Mucosa of stomach (tissue), 1 donor: ENCODE results near the gene TRPC4AP.
"Not testable (repeated sequence)": the region's sequence is repeated elsewhere in the genome, so short reads cannot be mapped to it uniquely, and the experiment has no call there.

ENCODE experiments used
- H3K27me3 ChIP-seq: one replicate; pipeline ENCODE4 v1.7.0; 2013; ENCODE audit warnings: mild to moderate bottlenecking, low read length; ENCODE audit not compliant: control insufficient read depth, insufficient read depth
- H3K36me3 ChIP-seq: one replicate; pipeline ENCODE4 v1.7.0; 2013; ENCODE audit warnings: low read length; ENCODE audit not compliant: control insufficient read depth, insufficient read depth
- H3K4me1 ChIP-seq: one replicate; pipeline ENCODE4 v1.7.0; 2013; ENCODE audit warnings: mild to moderate bottlenecking, low read length; ENCODE audit not compliant: control insufficient read depth, insufficient read depth
- H3K4me3 ChIP-seq: one replicate; pipeline ENCODE4 v1.7.0; 2013; ENCODE audit warnings: low read length
- H3K9ac ChIP-seq: one replicate; pipeline ENCODE4 v1.7.0; 2013; ENCODE audit warnings: mild to moderate bottlenecking, low read length, moderate library complexity
- H3K9me3 ChIP-seq: one replicate; pipeline ENCODE4 v1.7.0; 2013; ENCODE audit warnings: mild to moderate bottlenecking, low read length, moderate library complexity; ENCODE audit not compliant: control insufficient read depth
- donor health status: Pancreatic carcinoma.

The TRPC4AP gene

GRCh38 chr20:35066194-35066593 lies 26.4 kb downstream of the TRPC4AP start:
- H3K36me3 ChIP-seq: peaks cover 4% of the 10 kb centered on the region
- H3K4me3 ChIP-seq: no peak overlapping the region
- H3K4me1 ChIP-seq: no peaks in the 10 kb centered on the region

GRCh38 chr20:35065181-35065580 lies 27.4 kb downstream of the TRPC4AP start:
- Histone ChIP-seq H3K27me3 (no peaks in the 10 kb centered on the region), H3K36me3 (peaks cover 4% of the 10 kb centered on the region), H3K9me3 (no peaks in the 10 kb centered on the region), H3K9ac (no peak overlapping the region), H3K4me3 (no peak overlapping the region), H3K4me1 (no peaks in the 10 kb centered on the region)

More at GRCh38 chr20:35066194-35066593, 26.4 kb downstream of the TRPC4AP start:
- Histone ChIP-seq H3K9ac (no peak overlapping the region), H3K27me3 (no peaks in the 10 kb centered on the region), H3K9me3 (no peaks in the 10 kb centered on the region)

- peaks cover 2% of the 10 kb centered on the region for H3K36me3 ChIP-seq
- no peak overlapping the region for H3K9ac ChIP-seq
- no peak overlapping the region for H3K4me3 ChIP-seq
- H3K27me3 ChIP-seq: no peaks in the 10 kb centered on the region
- no peaks in the 10 kb centered on the region for H3K4me1 ChIP-seq
- no peaks in the 10 kb centered on the region for H3K9me3 ChIP-seq
These were observed 29.4 kb downstream of the TRPC4AP start for GRCh38 chr20:35063168-35063567.

GRCh38 chr20:35062478-35062877 lies 30.1 kb downstream of the TRPC4AP start:
- Histone ChIP-seq H3K9me3 (no peaks in the 10 kb centered on the region), H3K9ac (no peak overlapping the region), H3K4me1 (no peaks in the 10 kb centered on the region), H3K36me3 (no peaks in the 10 kb centered on the region), H3K27me3 (no peaks in the 10 kb centered on the region), H3K4me3 (no peak overlapping the region)

- Histone ChIP-seq H3K4me3 (no peak overlapping the region), H3K9ac (no peak overlapping the region), H3K27me3 (no peaks in the 10 kb centered on the region), H3K36me3 (no peaks in the 10 kb centered on the region), H3K9me3 (no peaks in the 10 kb centered on the region), H3K4me1 (no peaks in the 10 kb centered on the region)
These were observed 32.4 kb downstream of the TRPC4AP start for GRCh38 chr20:35060168-35060567.

GRCh38 chr20:35059612-35060011 lies 33.0 kb downstream of the TRPC4AP start:
- Histone ChIP-seq H3K9ac (no peak overlapping the region), H3K4me3 (no peak overlapping the region), H3K9me3 (no peaks in the 10 kb centered on the region), H3K27me3 (no peaks in the 10 kb centered on the region), H3K4me1 (no peaks in the 10 kb centered on the region), H3K36me3 (no peaks in the 10 kb centered on the region)

- Histone ChIP-seq H3K4me3 (no peak overlapping the region), H3K9ac (no peak overlapping the region), H3K9me3 (no peaks in the 10 kb centered on the region), H3K27me3 (no peaks in the 10 kb centered on the region), H3K4me1 (no peaks in the 10 kb centered on the region), H3K36me3 (no peaks in the 10 kb centered on the region)
These were observed 33.5 kb downstream of the TRPC4AP start for GRCh38 chr20:35059110-35059509.

- Histone ChIP-seq H3K27me3 (no peaks in the 10 kb centered on the region), H3K4me3 (no peak overlapping the region), H3K9me3 (no peaks in the 10 kb centered on the region), H3K9ac (no peak overlapping the region), H3K36me3 (no peaks in the 10 kb centered on the region), H3K4me1 (no peaks in the 10 kb centered on the region)
These were observed 36.9 kb downstream of the TRPC4AP start for GRCh38 chr20:35055445-35056276.

GRCh38 chr20:35054814-35055213 lies 37.8 kb downstream of the TRPC4AP start:
- no peaks in the 10 kb centered on the region for H3K27me3 ChIP-seq
- no peak overlapping the region for H3K9ac ChIP-seq

GRCh38 chr20:35052616-35053015 lies 40.0 kb downstream of the TRPC4AP start:
- H3K4me3 ChIP-seq, H3K4me1 ChIP-seq, H3K9ac ChIP-seq, H3K27me3 ChIP-seq, H3K9me3 ChIP-seq, H3K36me3 ChIP-seq: not testable (repeated sequence)

More at GRCh38 chr20:35054814-35055213, 37.8 kb downstream of the TRPC4AP start:
- Histone ChIP-seq H3K36me3 (no peaks in the 10 kb centered on the region), H3K9me3 (no peaks in the 10 kb centered on the region), H3K4me3 (no peak overlapping the region), H3K4me1 (no peaks in the 10 kb centered on the region)

GRCh38 chr20:35049776-35050352 lies 42.7 kb downstream of the TRPC4AP start:
- Histone ChIP-seq H3K4me3 (no peak overlapping the region), H3K27me3 (no peaks in the 10 kb centered on the region), H3K4me1 (no peaks in the 10 kb centered on the region), H3K9me3 (no peaks in the 10 kb centered on the region), H3K36me3 (peaks cover 7% of the 10 kb centered on the region), H3K9ac (no peak overlapping the region)

GRCh38 chr20:35048739-35049138 lies 43.9 kb downstream of the TRPC4AP start:
- Histone ChIP-seq H3K36me3 (peaks cover 7% of the 10 kb centered on the region), H3K9ac (no peak overlapping the region), H3K9me3 (no peaks in the 10 kb centered on the region), H3K4me3 (no peak overlapping the region), H3K27me3 (no peaks in the 10 kb centered on the region), H3K4me1 (no peaks in the 10 kb centered on the region)
